ENCODE measurements around the gene FAXC.

Gene FAXC

DNA sequence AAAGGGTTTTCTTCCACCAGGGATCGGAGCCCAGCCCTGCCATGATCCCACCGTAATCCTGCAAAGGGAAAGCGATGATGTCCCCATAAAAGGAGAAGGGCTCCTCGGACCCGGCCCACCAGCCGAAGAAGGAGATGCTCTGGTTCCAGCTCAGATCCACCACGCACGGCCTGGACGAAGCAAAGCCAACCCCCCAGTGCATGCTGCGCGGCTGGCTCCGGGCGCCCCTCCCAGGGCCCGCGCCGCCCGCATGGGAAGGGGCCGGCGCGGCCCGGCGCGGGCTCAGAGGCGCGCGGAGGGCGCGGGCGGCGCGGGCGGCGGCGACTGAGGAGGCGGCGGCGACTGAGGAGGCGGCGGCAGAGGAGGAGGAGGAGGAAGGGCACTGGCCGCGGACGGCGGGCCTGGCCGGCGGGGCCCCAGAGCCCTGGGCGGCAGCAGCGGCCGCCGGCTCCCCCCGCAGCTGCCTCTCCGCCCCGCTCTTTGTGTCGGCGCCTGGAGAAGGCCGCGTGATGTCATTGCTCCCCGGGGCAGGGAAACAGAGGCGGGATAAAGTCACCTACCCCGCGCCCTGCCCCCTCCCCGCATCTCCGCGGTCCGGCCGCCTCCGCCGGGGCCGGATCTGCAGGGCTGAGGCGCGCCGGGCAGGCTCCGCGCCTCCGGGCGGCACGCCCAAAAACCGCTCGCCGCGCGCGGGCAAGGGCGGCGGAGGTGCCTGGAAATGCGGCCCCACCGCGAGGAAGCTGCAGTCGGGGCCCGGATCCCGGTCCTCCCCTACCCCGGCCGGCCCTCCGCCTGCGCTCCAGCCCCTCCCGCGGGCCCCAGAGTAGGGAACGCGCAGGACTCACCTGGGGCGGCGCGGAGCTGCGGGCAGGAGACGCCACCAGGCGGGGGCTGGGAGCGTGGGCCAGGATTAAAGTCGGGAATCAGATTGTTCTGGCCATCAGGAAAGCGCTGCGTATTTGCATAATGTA is at the start of gene FAXC:
Gene FAXC, minus strand, starts transcription at position 504 of the 971 bp plus-strand sequence. Its CDS starts 302 bp downstream, at position 202.
- Histone ChIP-seq H3K36me3 (ENCODE audit: insufficient read depth, low read length) (no peaks in the 10 kb centered on the region), H3K4me3 (ENCODE audit: low read length) (peak within 1 kb of the TSS; percentile 99), H2AFZ (ENCODE audit: low read depth, low read length) (peak within 1 kb of the TSS; percentile 97), H3K4me1 (ENCODE audit: insufficient read depth, low read length) (peaks cover 20% of the 10 kb centered on the region), H3K9me3 (ENCODE audit: low read length) (no peaks in the 10 kb centered on the region), H3K27me3 (ENCODE audit: insufficient read depth, low read length) (peaks cover 12% of the 10 kb centered on the region)

DNA sequence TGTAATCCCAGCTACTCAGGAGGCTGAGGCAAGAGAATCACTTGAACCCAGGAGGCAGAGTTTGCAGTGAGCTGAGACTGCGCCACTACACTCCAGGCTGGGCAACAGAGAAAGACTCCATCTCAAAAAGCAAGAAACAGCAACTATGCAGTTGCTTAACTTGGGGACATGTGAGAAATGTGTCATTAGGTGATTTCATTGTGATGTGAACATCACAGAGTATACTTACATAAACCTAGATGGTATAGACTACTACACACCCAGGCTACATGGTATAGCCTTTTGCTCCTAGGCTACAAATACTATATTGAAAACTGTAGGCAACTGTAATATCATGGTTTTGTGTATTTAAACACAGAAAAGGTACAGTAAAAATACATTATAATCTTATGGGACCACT is 47.8 kb upstream of the FAXC start:
- peaks cover 41% of the 10 kb centered on the region for H3K36me3 ChIP-seq (ENCODE audit: insufficient read depth, low read length)
- no peaks in the 10 kb centered on the region for H3K27me3 ChIP-seq (ENCODE audit: insufficient read depth, low read length)
- no peak overlapping the region for H3K4me3 ChIP-seq (ENCODE audit: low read length)
- H2AFZ ChIP-seq (ENCODE audit: low read depth, low read length), result no peak overlapping the region
- no peaks in the 10 kb centered on the region for H3K9me3 ChIP-seq (ENCODE audit: low read length)
- H3K4me1 ChIP-seq (ENCODE audit: insufficient read depth, low read length), result no peaks in the 10 kb centered on the region

DNA sequence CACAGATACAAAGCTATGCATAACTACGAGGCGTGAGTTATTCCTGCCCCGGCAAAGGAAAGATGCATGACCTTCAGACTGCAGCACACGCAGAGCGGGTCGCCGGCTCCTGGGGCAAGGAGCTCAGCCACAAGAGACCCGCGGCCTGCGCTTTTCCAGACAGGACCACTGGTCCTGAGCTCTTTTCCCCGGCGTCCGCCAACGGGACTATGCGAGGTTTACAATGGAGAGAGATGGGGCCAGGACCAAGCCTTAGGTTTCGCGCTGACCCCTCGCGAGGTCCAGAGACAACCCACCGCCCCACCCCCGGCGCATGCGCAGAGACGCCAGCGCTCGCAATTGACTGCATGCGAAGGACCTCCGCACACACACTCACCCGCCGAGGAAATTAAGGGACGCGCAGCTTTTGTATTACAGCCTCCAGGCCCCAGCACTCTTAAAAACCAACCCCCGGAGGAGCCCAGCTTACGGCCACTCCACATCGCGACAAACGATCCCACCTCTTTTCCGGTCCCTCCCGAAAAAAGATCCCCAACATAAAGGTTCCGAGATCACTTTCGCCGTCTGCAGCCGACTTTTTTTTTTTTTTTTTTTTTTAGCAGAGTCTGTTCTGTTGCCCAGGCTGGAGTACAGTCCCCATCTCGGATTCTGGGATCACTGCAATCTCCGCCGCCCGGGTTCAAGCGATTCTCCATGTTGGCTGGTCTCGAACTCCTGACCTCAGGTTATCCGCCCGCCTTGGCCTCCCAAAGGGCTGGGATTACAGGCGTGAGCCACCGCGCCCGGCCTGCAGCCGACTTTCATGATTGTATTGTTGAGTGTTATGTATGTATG is 44.4 kb upstream of the FAXC start, which contains the start of gene COQ3:
Gene COQ3, minus strand, starts transcription at position 498 of the 834 bp plus-strand sequence. Its CDS starts 16 bp downstream, at position 482.
- Histone ChIP-seq H3K4me3 (ENCODE audit: low read length) (peak within 1 kb of the TSS; percentile 57), H3K36me3 (ENCODE audit: insufficient read depth, low read length) (peaks cover 9% of the 10 kb centered on the region), H2AFZ (ENCODE audit: low read depth, low read length) (peak within 1 kb of the TSS; percentile 63), H3K9me3 (ENCODE audit: low read length) (no peaks in the 10 kb centered on the region), H3K4me1 (ENCODE audit: insufficient read depth, low read length) (no peaks in the 10 kb centered on the region), H3K27me3 (ENCODE audit: insufficient read depth, low read length) (no peaks in the 10 kb centered on the region)

DNA sequence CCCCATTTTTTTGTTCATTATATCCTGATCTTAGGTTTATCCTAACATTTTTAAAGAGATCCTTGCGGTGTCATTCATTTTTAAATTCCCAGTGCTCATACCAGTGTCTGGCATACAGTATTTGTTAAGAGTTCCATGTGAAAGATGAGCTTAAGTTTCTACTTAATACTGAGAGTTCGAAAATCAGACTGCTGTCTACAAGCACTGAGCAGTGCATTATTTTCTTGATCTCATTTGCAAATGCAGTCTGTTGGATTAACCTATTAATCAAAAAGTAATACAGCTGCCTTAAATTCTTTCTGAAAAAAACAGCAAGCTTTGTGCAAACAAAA is 43.9 kb upstream of the FAXC start:
- Histone ChIP-seq H3K36me3 (ENCODE audit: insufficient read depth, low read length) (peaks cover 6% of the 10 kb centered on the region), H3K27me3 (ENCODE audit: insufficient read depth, low read length) (no peaks in the 10 kb centered on the region), H3K9me3 (ENCODE audit: low read length) (no peaks in the 10 kb centered on the region), H3K4me1 (ENCODE audit: insufficient read depth, low read length) (no peaks in the 10 kb centered on the region), H3K4me3 (ENCODE audit: low read length) (peak overlapping the region; percentile 57), H2AFZ (ENCODE audit: low read depth, low read length) (peak overlapping the region; percentile 63)

DNA sequence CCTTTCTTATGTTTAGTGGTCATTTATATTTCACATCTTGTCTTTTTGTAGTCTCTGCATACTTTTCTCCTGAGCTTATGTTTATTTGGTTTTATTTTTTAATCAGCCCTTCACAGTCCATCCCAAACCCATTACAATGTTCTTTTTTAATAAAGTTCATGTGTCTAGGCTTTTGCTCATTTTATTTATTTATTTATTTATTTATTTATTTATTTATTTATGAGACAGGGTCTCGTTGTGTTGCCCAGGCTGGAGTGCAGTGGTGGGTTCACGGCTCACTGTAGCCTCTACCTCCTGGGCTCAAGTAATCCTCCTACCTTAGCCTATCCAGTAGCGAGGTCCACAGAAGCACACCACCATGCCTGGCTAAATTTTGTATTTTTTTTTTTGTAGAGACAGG is 41.4 kb upstream of the FAXC start:
- H3K4me3 ChIP-seq (ENCODE audit: low read length), result no peak overlapping the region
- no peaks in the 10 kb centered on the region for H3K27me3 ChIP-seq (ENCODE audit: insufficient read depth, low read length)
- no peaks in the 10 kb centered on the region for H3K9me3 ChIP-seq (ENCODE audit: low read length)
- no peak overlapping the region for H2AFZ ChIP-seq (ENCODE audit: low read depth, low read length)
- H3K36me3 ChIP-seq (ENCODE audit: insufficient read depth, low read length), result no peaks in the 10 kb centered on the region
- H3K4me1 ChIP-seq (ENCODE audit: insufficient read depth, low read length), result no peaks in the 10 kb centered on the region

DNA sequence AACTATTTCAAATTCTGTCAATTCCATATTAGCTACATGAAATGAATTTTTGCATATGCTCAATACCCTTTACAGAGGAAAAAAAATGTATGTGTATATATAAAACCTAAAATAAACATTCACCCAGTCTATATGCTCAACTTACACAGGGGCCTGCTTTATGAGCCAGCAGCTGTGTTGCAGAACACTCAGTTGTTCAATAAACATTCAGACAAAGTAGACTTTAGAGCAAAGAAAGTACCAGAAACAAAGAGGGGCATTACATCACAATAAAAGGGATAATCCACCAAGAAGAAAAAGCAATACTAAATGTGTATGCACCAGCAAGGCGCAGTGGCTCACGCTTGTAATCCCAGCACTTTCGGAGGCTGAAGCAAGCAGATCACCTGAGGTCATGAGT is 35.0 kb upstream of the FAXC start:
- no peak overlapping the region for H3K4me3 ChIP-seq (ENCODE audit: low read length)
- H2AFZ ChIP-seq (ENCODE audit: low read depth, low read length), result no peak overlapping the region
- no peaks in the 10 kb centered on the region for H3K27me3 ChIP-seq (ENCODE audit: insufficient read depth, low read length)
- H3K9me3 ChIP-seq (ENCODE audit: low read length), result no peaks in the 10 kb centered on the region
- H3K4me1 ChIP-seq (ENCODE audit: insufficient read depth, low read length), result no peaks in the 10 kb centered on the region
- H3K36me3 ChIP-seq (ENCODE audit: insufficient read depth, low read length), result no peaks in the 10 kb centered on the region

DNA sequence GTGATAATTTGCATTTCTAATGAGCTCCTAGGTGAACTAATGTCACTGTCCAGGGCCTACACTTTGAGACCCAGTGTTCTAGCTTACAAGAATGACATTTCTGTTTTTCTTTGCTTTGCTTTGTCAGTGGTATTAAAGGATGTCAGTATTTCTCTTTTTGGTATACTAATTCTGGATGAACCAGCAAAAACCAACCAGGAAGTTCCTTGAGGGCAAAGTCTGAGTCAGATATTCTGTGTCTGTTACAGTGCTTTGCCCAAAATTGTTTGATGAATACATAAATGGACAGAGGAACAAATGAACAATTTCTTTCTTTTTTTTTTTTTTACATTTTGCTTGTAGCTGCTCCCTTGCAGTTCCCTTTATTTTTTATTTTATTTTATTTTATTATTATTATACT is 29.2 kb upstream of the FAXC start:
- no peaks in the 10 kb centered on the region for H3K4me1 ChIP-seq (ENCODE audit: insufficient read depth, low read length)
- no peaks in the 10 kb centered on the region for H3K36me3 ChIP-seq (ENCODE audit: insufficient read depth, low read length)
- no peak overlapping the region for H2AFZ ChIP-seq (ENCODE audit: low read depth, low read length)
- H3K27me3 ChIP-seq (ENCODE audit: insufficient read depth, low read length), result no peaks in the 10 kb centered on the region
- H3K4me3 ChIP-seq (ENCODE audit: low read length), result no peak overlapping the region
- no peaks in the 10 kb centered on the region for H3K9me3 ChIP-seq (ENCODE audit: low read length)

DNA sequence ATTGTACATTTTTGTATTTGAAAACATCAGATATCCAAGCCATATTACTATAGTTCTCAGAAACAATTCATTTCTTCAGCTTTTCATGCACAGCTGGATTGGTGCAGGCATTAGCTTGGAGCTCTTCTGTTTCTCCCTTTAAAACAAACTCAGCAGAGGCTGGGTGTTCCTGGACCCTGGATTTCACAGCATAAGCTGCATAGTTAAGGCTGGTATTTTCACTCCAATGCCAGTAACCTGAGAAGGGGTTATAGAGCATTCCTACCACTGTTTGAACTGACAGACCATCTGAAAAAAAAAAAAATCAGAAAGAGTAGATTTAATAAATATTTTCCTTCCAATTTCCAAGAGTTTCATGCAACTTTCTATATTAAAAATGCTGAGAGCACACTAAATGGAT is 20.1 kb upstream of the FAXC start:
- H3K27me3 ChIP-seq (ENCODE audit: insufficient read depth, low read length), result no peaks in the 10 kb centered on the region
- no peak overlapping the region for H3K4me3 ChIP-seq (ENCODE audit: low read length)
- no peaks in the 10 kb centered on the region for H3K9me3 ChIP-seq (ENCODE audit: low read length)
- no peaks in the 10 kb centered on the region for H3K4me1 ChIP-seq (ENCODE audit: insufficient read depth, low read length)
- no peaks in the 10 kb centered on the region for H3K36me3 ChIP-seq (ENCODE audit: insufficient read depth, low read length)
- H2AFZ ChIP-seq (ENCODE audit: low read depth, low read length), result no peak overlapping the region

DNA sequence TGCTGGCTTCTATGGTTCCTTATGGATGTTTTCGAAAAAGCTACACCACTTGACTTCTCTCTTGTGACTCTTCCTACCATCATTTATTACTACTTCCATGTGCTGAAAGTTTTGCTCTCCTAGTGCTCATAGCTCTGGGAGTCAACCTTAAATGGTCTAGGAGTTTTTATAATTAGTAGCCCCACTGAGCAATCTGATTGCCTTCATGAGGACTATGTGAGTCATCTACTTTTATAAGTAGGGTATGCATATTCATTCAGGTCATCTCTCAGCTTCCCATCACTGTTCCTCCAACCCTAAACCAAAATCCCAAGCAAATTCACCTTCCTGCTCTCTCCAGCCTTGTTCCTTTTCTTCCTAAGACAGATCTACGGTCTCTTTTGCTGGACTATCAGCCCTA is 17.4 kb upstream of the FAXC start:
- Histone ChIP-seq H3K36me3 (ENCODE audit: insufficient read depth, low read length) (no peaks in the 10 kb centered on the region), H3K4me3 (ENCODE audit: low read length) (no peak overlapping the region), H3K27me3 (ENCODE audit: insufficient read depth, low read length) (no peaks in the 10 kb centered on the region), H2AFZ (ENCODE audit: low read depth, low read length) (no peak overlapping the region), H3K4me1 (ENCODE audit: insufficient read depth, low read length) (no peaks in the 10 kb centered on the region), H3K9me3 (ENCODE audit: low read length) (no peaks in the 10 kb centered on the region)

DNA sequence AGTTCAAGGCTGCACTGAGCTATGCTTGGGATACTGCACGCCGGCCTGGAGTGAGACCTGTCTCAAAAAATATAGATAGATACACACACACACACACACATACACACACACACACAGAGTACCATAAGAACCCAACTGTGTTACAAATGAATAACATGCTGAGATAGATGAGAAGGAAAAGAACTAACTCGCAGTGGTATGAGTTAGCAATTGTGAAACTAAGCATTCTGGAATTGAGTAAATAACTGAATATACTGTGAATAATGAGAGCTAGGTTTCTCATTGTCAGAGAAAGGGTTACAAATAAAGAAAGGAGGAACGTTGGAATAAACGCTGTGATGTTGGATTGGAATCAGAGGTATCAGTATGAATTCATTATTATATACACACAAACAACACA is 14.6 kb upstream of the FAXC start:
- no peak overlapping the region for H3K4me3 ChIP-seq (ENCODE audit: low read length)
- H3K9me3 ChIP-seq (ENCODE audit: low read length), result no peaks in the 10 kb centered on the region
- peaks cover 6% of the 10 kb centered on the region for H3K4me1 ChIP-seq (ENCODE audit: insufficient read depth, low read length)
- no peaks in the 10 kb centered on the region for H3K27me3 ChIP-seq (ENCODE audit: insufficient read depth, low read length)
- no peaks in the 10 kb centered on the region for H3K36me3 ChIP-seq (ENCODE audit: insufficient read depth, low read length)
- no peak overlapping the region for H2AFZ ChIP-seq (ENCODE audit: low read depth, low read length)

DNA sequence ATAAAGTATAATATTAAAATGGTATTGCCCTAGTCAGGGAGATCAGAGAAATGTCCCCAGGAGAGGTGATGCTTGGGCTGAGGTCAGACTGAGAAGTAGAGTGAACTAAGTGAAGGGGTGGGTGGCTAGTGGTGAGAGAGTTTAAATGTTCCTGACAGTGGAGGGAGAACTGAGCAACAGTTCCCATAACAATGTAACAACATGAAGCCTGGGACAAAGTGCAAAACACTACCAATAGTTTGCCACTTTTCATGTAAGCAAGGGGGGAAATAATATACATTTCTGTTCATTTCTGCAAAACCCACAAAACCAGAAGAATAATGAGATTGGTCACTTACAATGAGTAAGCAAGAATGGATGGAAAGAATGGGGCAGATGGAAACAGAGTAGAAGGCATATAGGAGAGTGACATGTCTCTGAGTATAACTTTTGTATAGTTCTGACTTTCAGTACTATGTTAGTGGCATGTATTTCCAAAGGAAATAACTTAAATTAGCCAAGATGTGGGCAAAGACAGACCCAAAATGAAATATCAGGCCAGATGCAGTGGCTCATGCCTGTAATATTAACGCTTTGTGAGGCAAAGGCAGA is 13.3 kb upstream of the FAXC start:
- no peaks in the 10 kb centered on the region for H3K36me3 ChIP-seq (ENCODE audit: insufficient read depth, low read length)
- H2AFZ ChIP-seq (ENCODE audit: low read depth, low read length), result no peak overlapping the region
- H3K4me3 ChIP-seq (ENCODE audit: low read length), result no peak overlapping the region
- no peaks in the 10 kb centered on the region for H3K9me3 ChIP-seq (ENCODE audit: low read length)
- no peaks in the 10 kb centered on the region for H3K27me3 ChIP-seq (ENCODE audit: insufficient read depth, low read length)
- H3K4me1 ChIP-seq (ENCODE audit: insufficient read depth, low read length), result peaks cover 6% of the 10 kb centered on the region

DNA sequence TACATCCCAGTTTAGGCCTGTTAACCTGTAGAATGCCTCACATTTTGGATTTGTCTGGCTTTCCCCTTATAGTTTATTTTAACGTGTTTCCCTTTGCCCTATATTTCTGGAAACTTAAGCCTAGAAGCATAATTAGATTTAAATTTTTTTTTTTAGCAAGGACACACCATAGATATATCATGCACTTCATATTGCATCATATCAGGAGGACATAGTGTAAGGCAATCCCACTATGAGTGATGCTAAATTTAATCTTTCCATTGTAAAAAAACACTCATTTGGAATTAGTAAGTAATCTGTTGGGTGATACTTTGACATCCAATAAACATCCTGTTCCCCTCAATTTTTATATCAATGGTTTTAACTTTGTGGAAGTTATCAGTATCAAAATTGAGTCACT is 10.3 kb upstream of the FAXC start:
- Histone ChIP-seq H3K9me3 (ENCODE audit: low read length) (no peaks in the 10 kb centered on the region), H3K27me3 (ENCODE audit: insufficient read depth, low read length) (no peaks in the 10 kb centered on the region), H2AFZ (ENCODE audit: low read depth, low read length) (no peak overlapping the region)

DNA sequence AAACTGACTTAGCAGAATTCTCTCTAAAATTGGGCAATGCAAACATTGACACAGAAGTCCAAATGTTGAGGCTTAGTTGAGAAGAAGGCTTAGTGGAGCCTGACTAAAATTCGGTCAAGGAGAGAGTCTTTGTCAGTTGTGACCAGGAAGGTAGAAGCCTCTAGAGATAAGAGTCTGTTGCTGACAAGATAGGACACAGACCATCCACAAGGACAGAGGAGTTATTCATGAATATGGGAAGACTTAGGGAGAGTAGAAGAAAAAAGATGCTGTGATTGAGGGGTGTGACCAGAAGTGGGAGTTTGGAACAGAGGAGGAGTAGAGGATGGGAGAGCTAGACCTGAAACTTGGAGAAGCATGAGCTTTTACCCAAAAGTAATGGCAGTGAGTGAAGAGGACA is 7.2 kb upstream of the FAXC start:
- Histone ChIP-seq H3K9me3 (ENCODE audit: low read length) (no peaks in the 10 kb centered on the region), H3K36me3 (ENCODE audit: insufficient read depth, low read length) (no peaks in the 10 kb centered on the region), H3K27me3 (ENCODE audit: insufficient read depth, low read length) (peaks cover 8% of the 10 kb centered on the region), H3K4me1 (ENCODE audit: insufficient read depth, low read length) (peaks cover 6% of the 10 kb centered on the region), H3K4me3 (ENCODE audit: low read length) (no peak overlapping the region), H2AFZ (ENCODE audit: low read depth, low read length) (no peak overlapping the region)

More for the DNA sequence above, 10.3 kb upstream of the FAXC start:
- H3K4me1 ChIP-seq (ENCODE audit: insufficient read depth, low read length), result peaks cover 6% of the 10 kb centered on the region
- H3K4me3 ChIP-seq (ENCODE audit: low read length), result no peak overlapping the region
- H3K36me3 ChIP-seq (ENCODE audit: insufficient read depth, low read length), result no peaks in the 10 kb centered on the region
